ENCODE results near the gene SPAG8.

- TF ChIP-seq CTCF (IDR thresholded peaks at IDR 0.05 in 2 of 3, conservative IDR thresholded peaks at IDR 0.05 in 1 of 3; ENCODE audit: control insufficient read depth in 2 of 3, extremely low read depth in 1 of 3, insufficient read depth in 1 of 3, low read depth in 3 of 3, low read length in 3 of 3): no peak
- no peak for TF ChIP-seq TCF3 (IDR thresholded peaks at IDR 0.05; ENCODE audit: borderline replicate concordance, insufficient read depth, low read depth, low read length)
- no peak for TF ChIP-seq ASH2L (IDR thresholded peaks at IDR 0.05; ENCODE audit: borderline replicate concordance, low read depth)
- no peak for TF ChIP-seq BHLHE40 (IDR thresholded peaks at IDR 0.05; ENCODE audit: borderline replicate concordance in 1 of 2, low read depth in 2 of 2, low read length in 1 of 2)
- no peak for TF ChIP-seq POLR2A (IDR thresholded peaks at IDR 0.05; ENCODE audit: low read depth, low read length)
- no peak for TF ChIP-seq IRF3 (IDR thresholded peaks at IDR 0.05)
- no peak for TF ChIP-seq BMI1 (IDR thresholded peaks at IDR 0.05; ENCODE audit: borderline replicate concordance)
- no peak for TF ChIP-seq REST (IDR thresholded peaks at IDR 0.05; ENCODE audit: low read depth, low read length)
- no peak for TF ChIP-seq ZSCAN29 (IDR thresholded peaks at IDR 0.05)
- no peak for TF ChIP-seq ESRRA (IDR thresholded peaks at IDR 0.05; ENCODE audit: low read length)
- no peak for TF ChIP-seq YY1 (IDR thresholded peaks at IDR 0.05; ENCODE audit: low read depth, low read length)
- no peak for TF ChIP-seq SUPT20H (IDR thresholded peaks at IDR 0.05; ENCODE audit: borderline replicate concordance, control insufficient read depth, low read depth, low read length)
Measured at GRCh38 chr9:35791297-35791921, 20.7 kb downstream of the SPAG8 start, which contains the start of gene NPR2.

Data from GM12878 (cell line).